Mammary epithelial cell (primary cell): Measurements from ENCODE around the gene EMSY.

ENCODE experiments used
- CTCF ChIP-seq, 2 donors: IDR thresholded peaks in 1 of 2; conservative IDR thresholded peaks in 1 of 2; 2 replicates each; pipeline ENCODE4 v1.5.1; 2011 to 2012; ENCODE audit warnings: inconsistent platforms in 2 of 2, low read length in 2 of 2, mild to moderate bottlenecking in 2 of 2, control low read depth in 1 of 2, low read depth in 1 of 2; ENCODE audit not compliant: insufficient read depth in 1 of 2; ENCODE audit errors: extremely low read depth in 1 of 2
- EZH2 ChIP-seq: IDR thresholded peaks from 2 replicates; pipeline ENCODE4 v1.6.1; 2012; ENCODE audit warnings: low read length, inconsistent platforms, borderline replicate concordance

- TF ChIP-seq CTCF (conservative IDR thresholded peaks at IDR 0.05 in 1 of 2, IDR thresholded peaks at IDR 0.05 in 1 of 2; ENCODE audit: extremely low read depth in 1 of 2, insufficient read depth in 1 of 2, low read depth in 1 of 2, low read length in 2 of 2) (no peak), EZH2 (no peak)
These were observed 157.6 kb downstream of the EMSY start for GRCh38 chr11:76602431-76602861.
